OCI-LY1 (cell line): Measurements from ENCODE around the gene GABRG3.
A peak's percentile ranks its signal among the peaks of the same experiment; 100 is the strongest.

Experiments
- CTCF ChIP-seq: fragments of 200-600 bp; sonication (generic), shearing (Covaris generic); IDR thresholded peaks from 2 replicates; pipeline ENCODE4 v1.5.1; 2017; ENCODE audit warnings: mild to moderate bottlenecking, antibody characterized with exemption, low read length, moderate library complexity, mixed read lengths
- EZH2 ChIP-seq: fragments of 200-600 bp; sonication (generic), shearing (Covaris generic); IDR thresholded peaks from 2 replicates; pipeline ENCODE4 v1.8.0; 2017; ENCODE audit warnings: borderline replicate concordance, mixed run types, mild to moderate bottlenecking, antibody characterized with exemption, low read length, moderate library complexity, mixed read lengths

DNA sequence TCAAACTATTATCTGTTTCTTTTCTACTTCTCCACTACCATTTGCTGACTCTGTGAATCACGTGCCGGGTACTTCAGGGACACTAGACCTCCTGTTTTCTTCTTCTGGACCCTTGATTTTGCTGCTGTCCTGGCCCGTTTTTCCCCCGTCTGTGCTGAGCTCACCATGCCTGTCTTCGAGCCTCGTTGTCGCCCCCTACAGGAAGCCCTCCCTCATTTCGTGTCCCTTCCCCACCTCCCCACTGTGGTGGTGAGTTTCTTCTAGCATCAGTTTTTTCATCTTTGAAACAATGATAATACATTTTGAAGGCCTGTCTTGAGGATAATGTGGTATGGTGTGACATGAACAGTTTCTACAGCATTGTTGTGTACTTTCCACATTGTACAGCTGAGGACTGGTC, 12.8 kb downstream of the GABRG3 start:
- TF ChIP-seq CTCF (peak; percentile 65), EZH2 (no peak)
